Stomach (tissue), 9 donors: ENCODE results near the gene WTAP. TPM values are rescaled to one million over a fixed set of nuclear protein-coding genes. Genes with fewer than 3 reads are reported as not detected.
A peak's percentile ranks its signal among the peaks of the same experiment; 100 is the strongest.

Experiments used
- DNase-seq, 2 donors: peaks; one replicate each; pipeline versions ENCODE4 v3.0.0 to v3.0.0-alpha.2; 2013 to 2019
- H3K27ac ChIP-seq, 5 donors: fragments of 200-600 bp in 4 of 5; sonication (generic) in 4 of 5; one replicate each; pipeline ENCODE4 v1.5.1; 2013 to 2019; ENCODE audit warnings: mild to moderate bottlenecking in 1 of 5, moderate library complexity in 1 of 5
- H3K27me3 ChIP-seq, 3 donors: fragments of 200-600 bp; sonication (generic); one replicate each; pipeline ENCODE4 v1.5.1; 2017 to 2019; ENCODE audit warnings: mixed run types in 1 of 3
- H3K36me3 ChIP-seq, 4 donors: fragments of 200-600 bp; sonication (generic); 1 replicate in 3 of 4; 2 replicates in 1 of 4; pipeline ENCODE4 v1.5.1; 2016 to 2019
- H3K4me1 ChIP-seq, 4 donors: fragments of 200-600 bp; sonication (generic); one replicate each; pipeline ENCODE4 v1.5.1; 2016 to 2019
- H3K4me3 ChIP-seq, 4 donors: fragments of 200-600 bp; sonication (generic) in 3 of 4; one replicate each; pipeline ENCODE4 v1.5.1; 2016 to 2019; ENCODE audit warnings: mild to moderate bottlenecking in 1 of 4
- H3K9me3 ChIP-seq, 4 donors: fragments of 200-600 bp; sonication (generic); one replicate each; pipeline ENCODE4 v1.5.1; 2016 to 2019
- EP300 ChIP-seq: sonication (generic); formaldehyde crosslinking; IDR thresholded peaks from one replicate; pipeline ENCODE4 v1.6.1; 2017; ENCODE audit warnings: antibody characterized with exemption
- POLR2A ChIP-seq, 4 donors: fragments of 450-650 bp; IDR thresholded peaks; one replicate each; pipeline ENCODE4 v1.6.1; 2016; ENCODE audit warnings: antibody characterized with exemption in 4 of 4, control low read depth in 2 of 4, mild to moderate bottlenecking in 1 of 4, moderate library complexity in 1 of 4
- POLR2AphosphoS5 ChIP-seq, 3 donors: sonication (generic); formaldehyde crosslinking; IDR thresholded peaks; one replicate each; pipeline ENCODE4 v1.6.1; 2016; ENCODE audit warnings: antibody characterized with exemption in 3 of 3
- WGBS, 5 donors: extraction: QIAGEN DNeasy Blood & Tissue Kit in 3 of 5; methylation state at CpG; one replicate each; pipeline versions ENCODE4 v1.1.5 to v1.1.7; 2013 to 2018; 5-methylcytosine and 5-hydroxymethylcytosine counted together
- intact Hi-C: fragments of 100-400 bp; cut with DNase I; formaldehyde crosslinking; loops from one replicate; pipeline ENCODE4 v1.15.1; 2023; ENCODE audit warnings: low total_unique reads
- polyA plus RNA-seq, 3 donors: library from polyadenylated mRNA; stranded (reverse); fragments of 200-250 nt; gene quantifications; one replicate each; pipeline ENCODE4 v1.2.3, GENCODE V29; 2013
- total RNA-seq, 5 donors: library from RNA; depleted of rRNA; stranded (reverse); fragments of >200 nt; gene quantifications; one replicate each; pipeline versions ENCODE4 v1.1.0 to v1.2.3, GENCODE V29; 2014 to 2016
- TF ChIP-seq, protein P1 (sequence below), 7 experiments: fragments of 450-650 bp in 4 of 7; fragments of 200-600 bp in 3 of 7; sonication (generic) in 3 of 7; IDR thresholded peaks; one replicate each; pipeline ENCODE4 v1.5.1; 2016 to 2019; ENCODE audit warnings: antibody characterized with exemption in 7 of 7, control low read depth in 2 of 7, mild to moderate bottlenecking in 1 of 7
- donor health status: healthy with polysubstance abuse.
- donor health status: Bipolar disorder and iron deficiency.
- donor health status: healthy.

WTAP gene
- total and polyA plus RNA-seq, 8 donors: 35.0 to 125 (median 78.6) TPM

DNA sequence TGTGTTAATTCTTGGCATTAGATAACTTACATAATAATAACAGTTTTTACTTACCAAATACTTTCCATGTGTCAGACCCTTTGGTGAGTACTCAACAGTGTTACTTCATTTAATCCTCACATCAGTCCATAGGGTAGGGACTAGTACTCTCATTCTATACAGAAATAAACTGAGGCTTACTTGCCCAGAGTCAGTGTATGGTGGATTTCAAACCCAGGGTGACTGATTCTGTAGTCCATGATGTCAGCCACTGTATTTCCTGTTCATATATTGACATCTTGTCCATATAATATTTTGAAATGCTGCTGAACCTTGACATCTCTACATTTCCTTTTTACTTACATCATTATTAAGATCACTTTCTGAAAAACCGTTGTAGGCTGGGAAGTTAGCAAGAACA lies 70.2 kb downstream of the WTAP start:
- H3K27ac ChIP-seq: no peak overlapping the region
- H3K4me1 ChIP-seq: peaks cover 2 to 32% (median 8%) of the 10 kb centered on the region in 4 donors
- no peaks in the 10 kb centered on the region for H3K9me3 ChIP-seq
- H3K36me3 ChIP-seq: peaks cover 18 to 77% (median 74%) of the 10 kb centered on the region in 4 donors
- H3K27me3 ChIP-seq: no peaks in the 10 kb centered on the region
- intact Hi-C loops: loop anchor here (10.0 kb wide), 1 partner anchor 103 kb away; the partner anchor contains the start of gene SOD2
- H3K4me3 ChIP-seq: no peak overlapping the region
- 28 to 78% (median 51%) methylated on average over 1 of the region's 1 CpG for WGBS, 5 donors
- DNase-seq: no peak
- no peak for TF ChIP-seq EP300
- no peak for TF ChIP-seq POLR2AphosphoS5 (IDR thresholded peaks at IDR 0.05)
- no peak for TF ChIP-seq POLR2A (IDR thresholded peaks at IDR 0.05)
- TF ChIP-seq, protein P1, sequence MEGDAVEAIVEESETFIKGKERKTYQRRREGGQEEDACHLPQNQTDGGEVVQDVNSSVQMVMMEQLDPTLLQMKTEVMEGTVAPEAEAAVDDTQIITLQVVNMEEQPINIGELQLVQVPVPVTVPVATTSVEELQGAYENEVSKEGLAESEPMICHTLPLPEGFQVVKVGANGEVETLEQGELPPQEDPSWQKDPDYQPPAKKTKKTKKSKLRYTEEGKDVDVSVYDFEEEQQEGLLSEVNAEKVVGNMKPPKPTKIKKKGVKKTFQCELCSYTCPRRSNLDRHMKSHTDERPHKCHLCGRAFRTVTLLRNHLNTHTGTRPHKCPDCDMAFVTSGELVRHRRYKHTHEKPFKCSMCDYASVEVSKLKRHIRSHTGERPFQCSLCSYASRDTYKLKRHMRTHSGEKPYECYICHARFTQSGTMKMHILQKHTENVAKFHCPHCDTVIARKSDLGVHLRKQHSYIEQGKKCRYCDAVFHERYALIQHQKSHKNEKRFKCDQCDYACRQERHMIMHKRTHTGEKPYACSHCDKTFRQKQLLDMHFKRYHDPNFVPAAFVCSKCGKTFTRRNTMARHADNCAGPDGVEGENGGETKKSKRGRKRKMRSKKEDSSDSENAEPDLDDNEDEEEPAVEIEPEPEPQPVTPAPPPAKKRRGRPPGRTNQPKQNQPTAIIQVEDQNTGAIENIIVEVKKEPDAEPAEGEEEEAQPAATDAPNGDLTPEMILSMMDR (IDR thresholded peaks at IDR 0.05): no peak

DNA sequence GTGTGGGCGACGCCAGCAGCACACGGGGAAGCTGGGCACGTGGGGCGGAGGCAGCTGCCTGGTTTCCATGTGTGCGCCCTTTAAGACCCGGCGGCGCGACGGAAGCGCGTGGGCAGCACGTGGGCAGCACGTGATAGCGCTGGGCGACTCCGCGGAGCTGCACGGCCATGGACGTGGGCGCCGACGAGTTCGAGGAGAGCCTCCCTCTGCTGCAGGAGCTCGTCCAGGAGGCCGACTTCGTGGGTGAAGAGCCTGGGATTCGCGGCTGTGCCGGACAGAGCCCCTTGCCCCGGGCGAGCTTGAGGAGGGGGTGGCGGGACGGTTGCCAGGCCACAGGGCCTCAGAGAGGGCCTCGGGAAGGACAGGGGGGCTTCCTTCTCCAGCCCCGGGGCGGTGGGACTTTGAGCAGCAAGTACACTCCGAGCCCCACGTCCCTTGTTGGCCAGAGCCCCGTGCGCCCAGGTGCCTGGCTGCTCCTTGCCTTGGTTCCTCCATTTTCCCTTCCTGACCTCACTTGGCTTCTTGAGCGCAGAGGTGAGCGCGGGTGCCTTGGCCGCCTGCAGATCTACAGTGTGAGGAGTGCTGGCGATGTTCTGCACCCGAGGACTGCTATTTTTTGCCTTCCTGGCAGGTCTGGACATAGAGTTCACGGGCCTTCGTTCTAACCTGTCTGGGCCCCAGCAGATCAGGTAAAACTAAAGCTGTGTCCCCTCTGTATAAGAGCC lies 73.0 kb downstream of the WTAP start, which contains the start of gene PNLDC1:
TSS of gene PNLDC1 (plus strand) at position 136 of the 725 bp plus-strand sequence. CDS start at position 168, 32 bp downstream.
- peaks cover 0 to 12% (median 0%) of the 10 kb centered on the region in 4 donors for H3K4me1 ChIP-seq
- no peak within 1 kb of the TSS for H3K27ac ChIP-seq
- no peak for DNase-seq
- H3K36me3 ChIP-seq: peaks cover 18 to 53% (median 50%) of the 10 kb centered on the region in 4 donors
- intact Hi-C loops: no loop called here
- H3K4me3 ChIP-seq: no peak within 1 kb of the TSS
- H3K27me3 ChIP-seq: no peaks in the 10 kb centered on the region
- TF ChIP-seq POLR2A (IDR thresholded peaks at IDR 0.05) (no peak), EP300 (no peak), POLR2AphosphoS5 (IDR thresholded peaks at IDR 0.05) (no peak)
- TF ChIP-seq, protein P1 (IDR thresholded peaks at IDR 0.05): no peak
- no peaks in the 10 kb centered on the region for H3K9me3 ChIP-seq
- 85 to 93% (median 92%) methylated on average over 46 to 50 of the region's 50 CpGs for WGBS, 5 donors

DNA sequence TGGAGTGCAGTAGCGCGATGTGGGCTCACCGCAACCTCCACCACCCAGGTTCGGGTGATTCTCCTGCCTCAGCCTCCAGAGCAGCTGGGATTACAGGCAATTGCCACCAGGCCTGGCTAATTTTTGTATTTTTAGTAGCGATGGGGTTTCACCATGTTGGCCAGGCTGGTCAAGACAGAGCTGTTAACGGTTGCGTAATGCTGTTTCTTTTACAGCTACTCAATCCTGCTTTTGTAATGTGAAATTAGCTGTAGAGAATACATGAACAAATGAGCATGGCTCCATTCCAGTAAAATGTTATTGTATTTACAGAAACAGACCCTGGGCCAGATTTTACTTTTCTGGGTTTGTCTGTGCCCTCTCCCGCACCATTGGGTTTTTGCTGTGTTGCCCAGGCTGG lies 74.6 kb downstream of the WTAP start:
- no peak for DNase-seq
- Histone ChIP-seq H3K4me3 (no peak overlapping the region), H3K27ac (no peak overlapping the region), H3K36me3 (peaks cover 18 to 39% (median 36%) of the 10 kb centered on the region in 4 donors), H3K4me1 (peaks cover 0 to 5% (median 0%) of the 10 kb centered on the region in 4 donors), H3K27me3 (no peaks in the 10 kb centered on the region), H3K9me3 (no peaks in the 10 kb centered on the region)
- intact Hi-C loops: no loop called here
- TF ChIP-seq, protein P1 (IDR thresholded peaks at IDR 0.05): no peak
- TF ChIP-seq POLR2AphosphoS5 (IDR thresholded peaks at IDR 0.05) (no peak), POLR2A (IDR thresholded peaks at IDR 0.05) (no peak), EP300 (no peak)
- WGBS, 5 donors: 91 to 94% (median 93%) methylated on average over 8 of the region's 8 CpGs

DNA sequence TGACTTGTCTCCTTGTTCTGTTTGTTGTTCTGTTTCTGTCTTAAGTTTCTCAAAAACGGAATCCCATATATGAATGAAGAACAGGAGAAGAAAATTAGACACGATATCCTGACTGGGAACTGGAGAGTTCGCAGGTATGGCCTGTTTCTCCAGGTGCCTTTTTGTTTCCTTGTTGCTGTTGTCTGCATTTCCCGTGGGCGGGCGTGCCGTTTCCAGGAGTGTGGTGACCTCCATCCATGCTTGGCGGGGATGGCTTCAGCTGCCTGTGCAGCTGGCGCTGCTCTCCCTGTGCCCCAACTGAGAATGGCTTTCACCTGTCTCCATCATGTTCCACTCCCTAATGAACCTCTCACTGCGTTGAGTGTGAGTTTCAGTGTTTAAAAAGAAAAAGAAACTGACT lies 77.2 kb downstream of the WTAP start:
- H3K4me1 ChIP-seq: peaks cover 0 to 15% (median 0%) of the 10 kb centered on the region in 4 donors
- H3K36me3 ChIP-seq: peaks cover 0 to 13% (median 10%) of the 10 kb centered on the region in 4 donors
- peak in 1 of 2 donors; percentile 11 for DNase-seq
- WGBS, 5 donors: 64 to 82% (median 74%) methylated on average over 10 of the region's 10 CpGs
- no peak overlapping the region for H3K27ac ChIP-seq
- intact Hi-C loops: no loop called here
- H3K9me3 ChIP-seq: no peaks in the 10 kb centered on the region
- TF ChIP-seq EP300 (no peak), POLR2AphosphoS5 (IDR thresholded peaks at IDR 0.05) (no peak), POLR2A (IDR thresholded peaks at IDR 0.05) (no peak)
- TF ChIP-seq, protein P1 (IDR thresholded peaks at IDR 0.05): no peak
- H3K4me3 ChIP-seq: no peak overlapping the region
- H3K27me3 ChIP-seq: no peaks in the 10 kb centered on the region
